Panc1 (cell line): Measurements from ENCODE around the gene LRP4. TPM values are rescaled to one million over a fixed set of nuclear protein-coding genes. Genes with fewer than 3 reads are reported as not detected.

ENCODE experiments used
- ATAC-seq: fragments of 200-7000 bp; cut with Tn5 transposase; 2 replicates; pipeline ENCODE4 v1.9.1; 2020; ENCODE audit warnings: mild to moderate bottlenecking, moderate library complexity
- BruUV-seq: library from RNA; stranded (reverse); fragments of 400-500 nt; replicated peaks from 2 replicates; lab custom pipeline; 2021; lab: Mats Ljungman, UMichigan
- CTCF ChIA-PET: fragments of 300-600 bp; sonication (Branson Sonifier 250); formaldehyde crosslinking; loops from one replicate; lab custom pipeline; 2022; ENCODE audit warnings: antibody characterized with exemption; lab: Charles Lee
- POLR2A ChIA-PET: fragments of 300-600 bp; sonication (Branson Sonifier 250); formaldehyde crosslinking; loops from one replicate; lab custom pipeline; 2022; ENCODE audit warnings: antibody characterized with exemption; lab: Charles Lee
- DNase-seq: peaks from one replicate; pipeline ENCODE4 v3.0.0-alpha.2; 2010; ENCODE audit warnings: low read depth, low spot score
- H3K27ac ChIP-seq: 2 replicates; pipeline ENCODE4 v1.5.1; 2011; ENCODE audit warnings: mild to moderate bottlenecking, low read length, inconsistent platforms
- H3K27me3 ChIP-seq: fragments of 200-500 bp; sonication (Bioruptor generic); 2 replicates; pipeline ENCODE4 v1.6.0; 2014; ENCODE audit warnings: low read length, inconsistent platforms; ENCODE audit not compliant: control insufficient read depth, insufficient read depth
- H3K36me3 ChIP-seq: fragments of 200-500 bp; sonication (Bioruptor generic); 2 replicates; pipeline ENCODE4 v1.5.1; 2014; ENCODE audit warnings: inconsistent platforms, mild to moderate bottlenecking, low read length, moderate library complexity; ENCODE audit not compliant: control insufficient read depth, insufficient read depth
- H3K4me1 ChIP-seq: 2 replicates; pipeline ENCODE4 v1.5.1; 2011; ENCODE audit warnings: inconsistent platforms, mild to moderate bottlenecking, low read length, moderate library complexity; ENCODE audit not compliant: control insufficient read depth, insufficient read depth
- H3K4me3 ChIP-seq, 2 experiments: 2 replicates each; pipeline ENCODE4 v1.5.1; 2011 to 2012; ENCODE audit warnings: low read depth in 2 of 2, low read length in 2 of 2, mild to moderate bottlenecking in 2 of 2, inconsistent platforms in 1 of 2, moderate library complexity in 1 of 2
- H3K9me3 ChIP-seq: fragments of 200-500 bp; sonication (Bioruptor generic); 2 replicates; pipeline ENCODE4 v1.5.1; 2014; ENCODE audit warnings: low read depth, mild to moderate bottlenecking, inconsistent platforms, low read length, moderate library complexity; ENCODE audit not compliant: control insufficient read depth, insufficient read depth
- POLR2AphosphoS5 ChIP-seq: IDR thresholded peaks from 2 replicates; pipeline ENCODE4 v1.6.1; 2012; ENCODE audit warnings: mild to moderate bottlenecking, low read depth, low read length, moderate library complexity
- SIN3A ChIP-seq: IDR thresholded peaks from 2 replicates; pipeline ENCODE4 v1.6.1; 2012; ENCODE audit warnings: low read depth, mild to moderate bottlenecking, low read length, moderate library complexity, borderline replicate concordance; ENCODE audit not compliant: insufficient read depth
- TCF7L2 ChIP-seq: IDR thresholded peaks from 2 replicates; pipeline ENCODE4 v1.6.1; 2011; ENCODE audit warnings: mild to moderate bottlenecking, low read depth, low read length, inconsistent platforms
- in situ Hi-C: cut with HindIII; loops from 2 replicates; pipeline ENCODE4 v1.10.0; 2016; ENCODE audit warnings: low sequenced_read_pairs, low pct_unique_long_range_greater_than_20kb
- intact Hi-C: fragments of 100-400 bp; cut with micrococcal nuclease; formaldehyde crosslinking; loops from one replicate; pipeline ENCODE4 v1.10.0; 2022; ENCODE audit not compliant: unreplicated experiment
- total RNA-seq: library from RNA; stranded (reverse); gene quantifications from one replicate; pipeline ENCODE4 v1.2.1, GENCODE V29; 2021; ENCODE audit not compliant: unreplicated experiment
- TF ChIP-seq, protein P1 (sequence below), 2 experiments: IDR thresholded peaks; 2 replicates each; pipeline ENCODE4 v1.6.1; 2011 to 2012; ENCODE audit warnings: low read depth in 2 of 2, control low read depth in 1 of 2, low read length in 1 of 2, mild to moderate bottlenecking in 1 of 2, moderate library complexity in 1 of 2; ENCODE audit not compliant: insufficient read depth in 1 of 2
- TF ChIP-seq, protein P2 (sequence below): fragments of 450-650 bp; IDR thresholded peaks from 2 replicates; pipeline ENCODE4 v1.5.1; 2017; ENCODE audit warnings: mild to moderate bottlenecking

The LRP4 gene
- total RNA-seq, 1 experiment from 2014 or later = 11.7 TPM

GRCh38 chr11:46892109-46892508, 26.2 kb downstream of the LRP4 start:
- no peaks in the 10 kb centered on the region for H3K27me3 ChIP-seq
- no peaks in the 10 kb centered on the region for H3K36me3 ChIP-seq
- DNase-seq = no peak
- intact Hi-C loops (no loop called here), in situ Hi-C loops (no loop called here)
- no peaks in the 10 kb centered on the region for H3K9me3 ChIP-seq
- BruUV-seq = no TSS peak
- ChIA-PET POLR2A (no interaction called here), CTCF (no interaction called here)
- H3K27ac ChIP-seq = no peak overlapping the region
- no peaks in the 10 kb centered on the region for H3K4me1 ChIP-seq
- ATAC-seq = no peak
- TF ChIP-seq, protein P1, sequence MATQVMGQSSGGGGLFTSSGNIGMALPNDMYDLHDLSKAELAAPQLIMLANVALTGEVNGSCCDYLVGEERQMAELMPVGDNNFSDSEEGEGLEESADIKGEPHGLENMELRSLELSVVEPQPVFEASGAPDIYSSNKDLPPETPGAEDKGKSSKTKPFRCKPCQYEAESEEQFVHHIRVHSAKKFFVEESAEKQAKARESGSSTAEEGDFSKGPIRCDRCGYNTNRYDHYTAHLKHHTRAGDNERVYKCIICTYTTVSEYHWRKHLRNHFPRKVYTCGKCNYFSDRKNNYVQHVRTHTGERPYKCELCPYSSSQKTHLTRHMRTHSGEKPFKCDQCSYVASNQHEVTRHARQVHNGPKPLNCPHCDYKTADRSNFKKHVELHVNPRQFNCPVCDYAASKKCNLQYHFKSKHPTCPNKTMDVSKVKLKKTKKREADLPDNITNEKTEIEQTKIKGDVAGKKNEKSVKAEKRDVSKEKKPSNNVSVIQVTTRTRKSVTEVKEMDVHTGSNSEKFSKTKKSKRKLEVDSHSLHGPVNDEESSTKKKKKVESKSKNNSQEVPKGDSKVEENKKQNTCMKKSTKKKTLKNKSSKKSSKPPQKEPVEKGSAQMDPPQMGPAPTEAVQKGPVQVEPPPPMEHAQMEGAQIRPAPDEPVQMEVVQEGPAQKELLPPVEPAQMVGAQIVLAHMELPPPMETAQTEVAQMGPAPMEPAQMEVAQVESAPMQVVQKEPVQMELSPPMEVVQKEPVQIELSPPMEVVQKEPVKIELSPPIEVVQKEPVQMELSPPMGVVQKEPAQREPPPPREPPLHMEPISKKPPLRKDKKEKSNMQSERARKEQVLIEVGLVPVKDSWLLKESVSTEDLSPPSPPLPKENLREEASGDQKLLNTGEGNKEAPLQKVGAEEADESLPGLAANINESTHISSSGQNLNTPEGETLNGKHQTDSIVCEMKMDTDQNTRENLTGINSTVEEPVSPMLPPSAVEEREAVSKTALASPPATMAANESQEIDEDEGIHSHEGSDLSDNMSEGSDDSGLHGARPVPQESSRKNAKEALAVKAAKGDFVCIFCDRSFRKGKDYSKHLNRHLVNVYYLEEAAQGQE (IDR thresholded peaks at IDR 0.05; ENCODE audit: insufficient read depth in 1 of 2, low read depth in 2 of 2, low read length in 1 of 2) = no peak
- TF ChIP-seq POLR2AphosphoS5 (no peak), SIN3A (no peak), TCF7L2 (no peak)
- TF ChIP-seq, protein P2, sequence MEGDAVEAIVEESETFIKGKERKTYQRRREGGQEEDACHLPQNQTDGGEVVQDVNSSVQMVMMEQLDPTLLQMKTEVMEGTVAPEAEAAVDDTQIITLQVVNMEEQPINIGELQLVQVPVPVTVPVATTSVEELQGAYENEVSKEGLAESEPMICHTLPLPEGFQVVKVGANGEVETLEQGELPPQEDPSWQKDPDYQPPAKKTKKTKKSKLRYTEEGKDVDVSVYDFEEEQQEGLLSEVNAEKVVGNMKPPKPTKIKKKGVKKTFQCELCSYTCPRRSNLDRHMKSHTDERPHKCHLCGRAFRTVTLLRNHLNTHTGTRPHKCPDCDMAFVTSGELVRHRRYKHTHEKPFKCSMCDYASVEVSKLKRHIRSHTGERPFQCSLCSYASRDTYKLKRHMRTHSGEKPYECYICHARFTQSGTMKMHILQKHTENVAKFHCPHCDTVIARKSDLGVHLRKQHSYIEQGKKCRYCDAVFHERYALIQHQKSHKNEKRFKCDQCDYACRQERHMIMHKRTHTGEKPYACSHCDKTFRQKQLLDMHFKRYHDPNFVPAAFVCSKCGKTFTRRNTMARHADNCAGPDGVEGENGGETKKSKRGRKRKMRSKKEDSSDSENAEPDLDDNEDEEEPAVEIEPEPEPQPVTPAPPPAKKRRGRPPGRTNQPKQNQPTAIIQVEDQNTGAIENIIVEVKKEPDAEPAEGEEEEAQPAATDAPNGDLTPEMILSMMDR = no peak
- H3K4me3 ChIP-seq = no peak overlapping the region

- TF ChIP-seq TCF7L2 = no peak
- TF ChIP-seq, protein P1 (IDR thresholded peaks at IDR 0.05; ENCODE audit: insufficient read depth in 1 of 2, low read depth in 2 of 2, low read length in 1 of 2) = no peak
- TF ChIP-seq POLR2AphosphoS5 = no peak
- TF ChIP-seq, protein P2 = no peak
- TF ChIP-seq SIN3A = no peak
- in situ Hi-C loops (no loop called here), intact Hi-C loops (no loop called here)
- ATAC-seq = no peak
- Histone ChIP-seq H3K9me3 (no peaks in the 10 kb centered on the region), H3K4me3 (no peak overlapping the region), H3K36me3 (no peaks in the 10 kb centered on the region), H3K4me1 (no peaks in the 10 kb centered on the region), H3K27ac (no peak overlapping the region), H3K27me3 (no peaks in the 10 kb centered on the region)
- BruUV-seq = no TSS peak
- POLR2A ChIA-PET = no interaction called here
- DNase-seq = no peak
- CTCF ChIA-PET = interaction anchor here (0.7 to 1.1 kb wide), 2 partner anchors 22 to 262 kb away, joined by 3 to 5 read pairs; no protein-coding TSS in a partner anchor
These were observed 27.7 kb downstream of the LRP4 start for GRCh38 chr11:46890665-46891064.
